ENCODE data around the gene PARK7.
A peak's percentile ranks its signal among the peaks of the same experiment; 100 is the strongest.
"Not testable (repeated sequence)": the region's sequence is repeated elsewhere in the genome, so short reads cannot be mapped to it uniquely, and the experiment has no call there.

The PARK7 gene

GRCh38 chr1:7962014-7962335, 464 bp downstream of the PARK7 start:
- Mint-ChIP-seq H3K27me3 (ENCODE audit: low read depth, poor library complexity) (no peaks in the 10 kb centered on the region), H3K27ac (peak overlapping the region; percentile 94), H3K4me3 (peak overlapping the region; percentile 97), H3K36me3 (ENCODE audit: low read depth) (peaks cover 33% of the 10 kb centered on the region), H3K9me3 (no peaks in the 10 kb centered on the region), H3K4me1 (peaks cover 30% of the 10 kb centered on the region)
- no peak for TF ChIP-seq CTCF (IDR thresholded peaks at IDR 0.05)
- DNase-seq = no peak

GRCh38 chr1:7962636-7963377, 1.3 kb downstream of the PARK7 start:
- no peak for TF ChIP-seq CTCF (IDR thresholded peaks at IDR 0.05)
- peaks cover 39% of the 10 kb centered on the region for H3K36me3 Mint-ChIP-seq (ENCODE audit: low read depth)
- peak overlapping the region; percentile 39 for H3K27ac Mint-ChIP-seq
- H3K27me3 Mint-ChIP-seq (ENCODE audit: low read depth, poor library complexity) = no peaks in the 10 kb centered on the region
- no peak for DNase-seq
- H3K9me3 Mint-ChIP-seq = no peaks in the 10 kb centered on the region
- H3K4me1 Mint-ChIP-seq = peaks cover 30% of the 10 kb centered on the region
- peak overlapping the region; percentile 97 for H3K4me3 Mint-ChIP-seq

GRCh38 chr1:7963378-7963730, 1.8 kb downstream of the PARK7 start:
- Mint-ChIP-seq H3K4me3 (peak overlapping the region; percentile 97), H3K4me1 (peaks cover 30% of the 10 kb centered on the region), H3K36me3 (ENCODE audit: low read depth) (peaks cover 39% of the 10 kb centered on the region)
- DNase-seq; H3K27ac Mint-ChIP-seq; H3K27me3 Mint-ChIP-seq (ENCODE audit: low read depth, poor library complexity); H3K9me3 Mint-ChIP-seq: not testable (repeated sequence)

GRCh38 chr1:7963841-7964240, 2.3 kb downstream of the PARK7 start:
- Mint-ChIP-seq H3K4me3 (peak overlapping the region; percentile 97), H3K4me1 (peaks cover 30% of the 10 kb centered on the region), H3K36me3 (ENCODE audit: low read depth) (peaks cover 42% of the 10 kb centered on the region)
- not testable (repeated sequence) for H3K27me3 Mint-ChIP-seq (ENCODE audit: low read depth, poor library complexity); DNase-seq; H3K27ac Mint-ChIP-seq; H3K9me3 Mint-ChIP-seq

GRCh38 chr1:7964476-7964875, 3.0 kb downstream of the PARK7 start:
- H3K27ac Mint-ChIP-seq = no peak overlapping the region
- H3K27me3 Mint-ChIP-seq (ENCODE audit: low read depth, poor library complexity) = no peaks in the 10 kb centered on the region
- H3K4me3 Mint-ChIP-seq = no peak overlapping the region
- H3K4me1 Mint-ChIP-seq = peaks cover 30% of the 10 kb centered on the region
- no peak for TF ChIP-seq CTCF (IDR thresholded peaks at IDR 0.05)
- no peaks in the 10 kb centered on the region for H3K9me3 Mint-ChIP-seq
- H3K36me3 Mint-ChIP-seq (ENCODE audit: low read depth) = peaks cover 48% of the 10 kb centered on the region
- no peak for DNase-seq

- no peak overlapping the region for H3K27ac Mint-ChIP-seq
- peaks cover 73% of the 10 kb centered on the region for H3K36me3 Mint-ChIP-seq (ENCODE audit: low read depth)
- no peaks in the 10 kb centered on the region for H3K9me3 Mint-ChIP-seq
- H3K4me3 Mint-ChIP-seq = no peak overlapping the region
- TF ChIP-seq CTCF (IDR thresholded peaks at IDR 0.05) = no peak
- H3K4me1 Mint-ChIP-seq = peaks cover 14% of the 10 kb centered on the region
- no peak for DNase-seq
- peaks cover 3% of the 10 kb centered on the region for H3K27me3 Mint-ChIP-seq (ENCODE audit: low read depth, poor library complexity)
Measured at GRCh38 chr1:7967196-7967595, 5.7 kb downstream of the PARK7 start.

GRCh38 chr1:7967651-7968050, 6.1 kb downstream of the PARK7 start:
- H3K9me3 Mint-ChIP-seq = no peaks in the 10 kb centered on the region
- H3K4me3 Mint-ChIP-seq = no peak overlapping the region
- no peak overlapping the region for H3K27ac Mint-ChIP-seq
- H3K4me1 Mint-ChIP-seq = peaks cover 9% of the 10 kb centered on the region
- peaks cover 77% of the 10 kb centered on the region for H3K36me3 Mint-ChIP-seq (ENCODE audit: low read depth)
- H3K27me3 Mint-ChIP-seq (ENCODE audit: low read depth, poor library complexity) = peaks cover 3% of the 10 kb centered on the region
- no peak for DNase-seq
- TF ChIP-seq CTCF (IDR thresholded peaks at IDR 0.05) = no peak

Data from nephron progenitor cell (in vitro differentiated cells).